HEK293 (cell line): ENCODE data around the gene CCNI.

Experiments
- CTCF ChIA-PET: fragments of 350-600 bp; formaldehyde crosslinking; extraction: SDS; loops from one replicate; lab custom pipeline; 2021; ENCODE audit warnings: antibody characterized with exemption; lab: Yijun Ruan, JAX
- POLR2A ChIA-PET: fragments of 300-600 bp; formaldehyde crosslinking; extraction: SDS; loops from one replicate; lab custom pipeline; 2020; ENCODE audit warnings: antibody characterized with exemption, inconsistent platforms; lab: Yijun Ruan, JAX
- H3K27ac ChIP-seq: fragments of 200-500 bp; sonication (Bioruptor generic); 2 replicates; pipeline ENCODE4 v1.5.1; 2014; ENCODE audit warnings: low read depth, low read length, control low read depth, inconsistent platforms; ENCODE audit errors: extremely low read depth
- H3K36me3 ChIP-seq, 2 experiments: fragments of 200-500 bp in 1 of 2; sonication (Bioruptor generic) in 1 of 2; 1 replicate in 1 of 2; 2 replicates in 1 of 2; pipeline ENCODE4 v1.5.1; 2014 to 2017; ENCODE audit warnings: inconsistent platforms in 2 of 2, low read length in 2 of 2; ENCODE audit not compliant: control insufficient read depth in 2 of 2, insufficient read depth in 1 of 2
- H3K4me1 ChIP-seq: fragments of 200-500 bp; sonication (Bioruptor generic); 2 replicates; pipeline ENCODE4 v1.5.1; 2014; ENCODE audit warnings: mild to moderate bottlenecking, low read length, inconsistent platforms; ENCODE audit not compliant: control insufficient read depth, insufficient read depth
- H3K4me3 ChIP-seq: 2 replicates; pipeline ENCODE4 v1.5.1; 2011; ENCODE audit warnings: low read depth, mild to moderate bottlenecking, control low read depth, low read length, moderate library complexity
- H3K9me3 ChIP-seq: fragments of 200-500 bp; sonication (Bioruptor generic); 2 replicates; pipeline ENCODE4 v1.5.1; 2014; ENCODE audit warnings: low read depth, low read length, inconsistent platforms; ENCODE audit not compliant: control insufficient read depth, insufficient read depth
- FEZF1 ChIP-seq: fragments of 450-650 bp; formaldehyde crosslinking; IDR thresholded peaks from 2 replicates; pipeline ENCODE4 v1.5.1; 2016; ENCODE audit warnings: missing biosample characterization, missing genetic modification characterization
- TRIM28 ChIP-seq: IDR thresholded peaks from 2 replicates; pipeline ENCODE4 v1.6.1; 2011; ENCODE audit warnings: low read length, control low read depth, borderline replicate concordance
- ZNF175 ChIP-seq: fragments of 450-650 bp; formaldehyde crosslinking; IDR thresholded peaks from 2 replicates; pipeline ENCODE4 v1.5.1; 2016; ENCODE audit warnings: missing biosample characterization, missing genetic modification characterization
- ZNF23 ChIP-seq: fragments of 450-650 bp; formaldehyde crosslinking; IDR thresholded peaks from 2 replicates; pipeline ENCODE4 v1.5.1; 2016; ENCODE audit warnings: missing biosample characterization, missing genetic modification characterization, borderline replicate concordance
- ZNF266 ChIP-seq: fragments of 450-650 bp; formaldehyde crosslinking; IDR thresholded peaks from 2 replicates; pipeline ENCODE4 v1.5.1; 2016; ENCODE audit warnings: missing biosample characterization, missing genetic modification characterization, low read depth
- ZNF292 ChIP-seq: fragments of 450-650 bp; formaldehyde crosslinking; IDR thresholded peaks from 2 replicates; pipeline ENCODE4 v1.5.1; 2016; ENCODE audit warnings: low read depth, missing biosample characterization, missing genetic modification characterization, borderline replicate concordance
- ZNF548 ChIP-seq: fragments of 450-650 bp; formaldehyde crosslinking; IDR thresholded peaks from 2 replicates; pipeline ENCODE4 v1.5.1; 2016; ENCODE audit warnings: missing biosample characterization, missing genetic modification characterization
- ZNF560 ChIP-seq: fragments of 450-650 bp; formaldehyde crosslinking; IDR thresholded peaks from 2 replicates; pipeline ENCODE4 v1.5.1; 2017; ENCODE audit warnings: missing biosample characterization, missing genetic modification characterization, borderline replicate concordance
- TF ChIP-seq, protein P1 (sequence below): fragments of 450-650 bp; formaldehyde crosslinking; IDR thresholded peaks from 2 replicates; pipeline ENCODE4 v1.5.1; 2016; ENCODE audit warnings: missing biosample characterization, missing genetic modification characterization, borderline replicate concordance
- TF ChIP-seq, protein P2 (sequence below): fragments of 450-650 bp; formaldehyde crosslinking; IDR thresholded peaks from 2 replicates; pipeline ENCODE4 v1.5.1; 2016; ENCODE audit warnings: missing biosample characterization, missing genetic modification characterization, low read depth
- TF ChIP-seq, protein P3 (sequence below): fragments of 450-650 bp; formaldehyde crosslinking; IDR thresholded peaks from 2 replicates; pipeline ENCODE4 v1.5.1; 2016; ENCODE audit warnings: missing biosample characterization, missing genetic modification characterization
- TF ChIP-seq, protein P4 (sequence below): fragments of 450-650 bp; formaldehyde crosslinking; IDR thresholded peaks from 2 replicates; pipeline ENCODE4 v1.5.1; 2016; ENCODE audit warnings: missing biosample characterization, missing genetic modification characterization
- TF ChIP-seq, protein P5 (sequence below): fragments of 450-650 bp; formaldehyde crosslinking; IDR thresholded peaks from 2 replicates; pipeline ENCODE4 v1.5.1; 2016; ENCODE audit warnings: missing biosample characterization, missing genetic modification characterization, borderline replicate concordance

Gene CCNI

DNA sequence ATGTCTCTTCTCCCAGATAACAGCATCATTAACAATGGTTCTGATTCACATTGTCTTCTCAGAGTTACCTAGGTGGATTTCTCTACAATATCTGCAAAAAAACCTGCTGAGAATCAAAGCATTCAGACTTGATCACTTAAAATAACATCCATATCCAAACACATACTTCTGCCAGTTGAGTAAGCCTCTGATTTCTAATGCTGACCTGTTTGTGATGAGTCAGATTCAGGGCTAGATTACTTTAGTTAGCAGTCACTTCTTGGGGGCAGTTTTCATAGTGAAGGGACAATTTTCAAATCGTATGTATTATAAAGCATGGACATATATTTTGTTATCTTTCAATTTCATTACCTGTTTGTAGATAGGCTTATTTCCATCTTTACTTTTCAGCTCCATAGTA, 35.5 kb downstream of the CCNI start:
- no peak overlapping the region for H3K4me3 ChIP-seq
- CTCF ChIA-PET: interaction anchor here (0.7 to 1.2 kb wide), 2 partner anchors 163 to 1126 kb away, joined by 3 read pairs; no protein-coding TSS in a partner anchor
- H3K36me3 ChIP-seq: peaks cover 0 to 35% of the 10 kb centered on the region in 2 experiments; a peak in 2 of 3 replicates
- POLR2A ChIA-PET: no interaction called here
- no peaks in the 10 kb centered on the region for H3K4me1 ChIP-seq
- TF ChIP-seq TRIM28: no peak
- TF ChIP-seq, protein P1, sequence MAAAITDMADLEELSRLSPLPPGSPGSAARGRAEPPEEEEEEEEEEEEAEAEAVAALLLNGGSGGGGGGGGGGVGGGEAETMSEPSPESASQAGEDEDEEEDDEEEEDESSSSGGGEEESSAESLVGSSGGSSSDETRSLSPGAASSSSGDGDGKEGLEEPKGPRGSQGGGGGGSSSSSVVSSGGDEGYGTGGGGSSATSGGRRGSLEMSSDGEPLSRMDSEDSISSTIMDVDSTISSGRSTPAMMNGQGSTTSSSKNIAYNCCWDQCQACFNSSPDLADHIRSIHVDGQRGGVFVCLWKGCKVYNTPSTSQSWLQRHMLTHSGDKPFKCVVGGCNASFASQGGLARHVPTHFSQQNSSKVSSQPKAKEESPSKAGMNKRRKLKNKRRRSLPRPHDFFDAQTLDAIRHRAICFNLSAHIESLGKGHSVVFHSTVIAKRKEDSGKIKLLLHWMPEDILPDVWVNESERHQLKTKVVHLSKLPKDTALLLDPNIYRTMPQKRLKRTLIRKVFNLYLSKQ (tag by site-specific recombination): no peak
- TF ChIP-seq, protein P2, sequence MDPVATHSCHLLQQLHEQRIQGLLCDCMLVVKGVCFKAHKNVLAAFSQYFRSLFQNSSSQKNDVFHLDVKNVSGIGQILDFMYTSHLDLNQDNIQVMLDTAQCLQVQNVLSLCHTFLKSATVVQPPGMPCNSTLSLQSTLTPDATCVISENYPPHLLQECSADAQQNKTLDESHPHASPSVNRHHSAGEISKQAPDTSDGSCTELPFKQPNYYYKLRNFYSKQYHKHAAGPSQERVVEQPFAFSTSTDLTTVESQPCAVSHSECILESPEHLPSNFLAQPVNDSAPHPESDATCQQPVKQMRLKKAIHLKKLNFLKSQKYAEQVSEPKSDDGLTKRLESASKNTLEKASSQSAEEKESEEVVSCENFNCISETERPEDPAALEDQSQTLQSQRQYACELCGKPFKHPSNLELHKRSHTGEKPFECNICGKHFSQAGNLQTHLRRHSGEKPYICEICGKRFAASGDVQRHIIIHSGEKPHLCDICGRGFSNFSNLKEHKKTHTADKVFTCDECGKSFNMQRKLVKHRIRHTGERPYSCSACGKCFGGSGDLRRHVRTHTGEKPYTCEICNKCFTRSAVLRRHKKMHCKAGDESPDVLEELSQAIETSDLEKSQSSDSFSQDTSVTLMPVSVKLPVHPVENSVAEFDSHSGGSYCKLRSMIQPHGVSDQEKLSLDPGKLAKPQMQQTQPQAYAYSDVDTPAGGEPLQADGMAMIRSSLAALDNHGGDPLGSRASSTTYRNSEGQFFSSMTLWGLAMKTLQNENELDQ (tag by site-specific recombination): no peak
- TF ChIP-seq ZNF560 (tag by site-specific recombination): no peak
- TF ChIP-seq ZNF292 (tag by site-specific recombination): no peak
- no peak for TF ChIP-seq ZNF266
- TF ChIP-seq ZNF23 (tag by site-specific recombination): no peak
- TF ChIP-seq, protein P3, sequence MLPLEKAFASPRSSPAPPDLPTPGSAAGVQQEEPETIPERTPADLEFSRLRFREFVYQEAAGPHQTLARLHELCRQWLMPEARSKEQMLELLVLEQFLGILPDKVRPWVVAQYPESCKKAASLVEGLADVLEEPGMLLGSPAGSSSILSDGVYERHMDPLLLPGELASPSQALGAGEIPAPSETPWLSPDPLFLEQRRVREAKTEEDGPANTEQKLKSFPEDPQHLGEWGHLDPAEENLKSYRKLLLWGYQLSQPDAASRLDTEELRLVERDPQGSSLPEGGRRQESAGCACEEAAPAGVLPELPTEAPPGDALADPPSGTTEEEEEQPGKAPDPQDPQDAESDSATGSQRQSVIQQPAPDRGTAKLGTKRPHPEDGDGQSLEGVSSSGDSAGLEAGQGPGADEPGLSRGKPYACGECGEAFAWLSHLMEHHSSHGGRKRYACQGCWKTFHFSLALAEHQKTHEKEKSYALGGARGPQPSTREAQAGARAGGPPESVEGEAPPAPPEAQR (tag by site-specific recombination): no peak
- TF ChIP-seq, protein P4, sequence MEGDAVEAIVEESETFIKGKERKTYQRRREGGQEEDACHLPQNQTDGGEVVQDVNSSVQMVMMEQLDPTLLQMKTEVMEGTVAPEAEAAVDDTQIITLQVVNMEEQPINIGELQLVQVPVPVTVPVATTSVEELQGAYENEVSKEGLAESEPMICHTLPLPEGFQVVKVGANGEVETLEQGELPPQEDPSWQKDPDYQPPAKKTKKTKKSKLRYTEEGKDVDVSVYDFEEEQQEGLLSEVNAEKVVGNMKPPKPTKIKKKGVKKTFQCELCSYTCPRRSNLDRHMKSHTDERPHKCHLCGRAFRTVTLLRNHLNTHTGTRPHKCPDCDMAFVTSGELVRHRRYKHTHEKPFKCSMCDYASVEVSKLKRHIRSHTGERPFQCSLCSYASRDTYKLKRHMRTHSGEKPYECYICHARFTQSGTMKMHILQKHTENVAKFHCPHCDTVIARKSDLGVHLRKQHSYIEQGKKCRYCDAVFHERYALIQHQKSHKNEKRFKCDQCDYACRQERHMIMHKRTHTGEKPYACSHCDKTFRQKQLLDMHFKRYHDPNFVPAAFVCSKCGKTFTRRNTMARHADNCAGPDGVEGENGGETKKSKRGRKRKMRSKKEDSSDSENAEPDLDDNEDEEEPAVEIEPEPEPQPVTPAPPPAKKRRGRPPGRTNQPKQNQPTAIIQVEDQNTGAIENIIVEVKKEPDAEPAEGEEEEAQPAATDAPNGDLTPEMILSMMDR (tag by site-specific recombination): no peak
- no peak for TF ChIP-seq ZNF548 (tag by site-specific recombination)
- no peak for TF ChIP-seq FEZF1 (tag by site-specific recombination)
- TF ChIP-seq ZNF175: no peak
- TF ChIP-seq, protein P5, sequence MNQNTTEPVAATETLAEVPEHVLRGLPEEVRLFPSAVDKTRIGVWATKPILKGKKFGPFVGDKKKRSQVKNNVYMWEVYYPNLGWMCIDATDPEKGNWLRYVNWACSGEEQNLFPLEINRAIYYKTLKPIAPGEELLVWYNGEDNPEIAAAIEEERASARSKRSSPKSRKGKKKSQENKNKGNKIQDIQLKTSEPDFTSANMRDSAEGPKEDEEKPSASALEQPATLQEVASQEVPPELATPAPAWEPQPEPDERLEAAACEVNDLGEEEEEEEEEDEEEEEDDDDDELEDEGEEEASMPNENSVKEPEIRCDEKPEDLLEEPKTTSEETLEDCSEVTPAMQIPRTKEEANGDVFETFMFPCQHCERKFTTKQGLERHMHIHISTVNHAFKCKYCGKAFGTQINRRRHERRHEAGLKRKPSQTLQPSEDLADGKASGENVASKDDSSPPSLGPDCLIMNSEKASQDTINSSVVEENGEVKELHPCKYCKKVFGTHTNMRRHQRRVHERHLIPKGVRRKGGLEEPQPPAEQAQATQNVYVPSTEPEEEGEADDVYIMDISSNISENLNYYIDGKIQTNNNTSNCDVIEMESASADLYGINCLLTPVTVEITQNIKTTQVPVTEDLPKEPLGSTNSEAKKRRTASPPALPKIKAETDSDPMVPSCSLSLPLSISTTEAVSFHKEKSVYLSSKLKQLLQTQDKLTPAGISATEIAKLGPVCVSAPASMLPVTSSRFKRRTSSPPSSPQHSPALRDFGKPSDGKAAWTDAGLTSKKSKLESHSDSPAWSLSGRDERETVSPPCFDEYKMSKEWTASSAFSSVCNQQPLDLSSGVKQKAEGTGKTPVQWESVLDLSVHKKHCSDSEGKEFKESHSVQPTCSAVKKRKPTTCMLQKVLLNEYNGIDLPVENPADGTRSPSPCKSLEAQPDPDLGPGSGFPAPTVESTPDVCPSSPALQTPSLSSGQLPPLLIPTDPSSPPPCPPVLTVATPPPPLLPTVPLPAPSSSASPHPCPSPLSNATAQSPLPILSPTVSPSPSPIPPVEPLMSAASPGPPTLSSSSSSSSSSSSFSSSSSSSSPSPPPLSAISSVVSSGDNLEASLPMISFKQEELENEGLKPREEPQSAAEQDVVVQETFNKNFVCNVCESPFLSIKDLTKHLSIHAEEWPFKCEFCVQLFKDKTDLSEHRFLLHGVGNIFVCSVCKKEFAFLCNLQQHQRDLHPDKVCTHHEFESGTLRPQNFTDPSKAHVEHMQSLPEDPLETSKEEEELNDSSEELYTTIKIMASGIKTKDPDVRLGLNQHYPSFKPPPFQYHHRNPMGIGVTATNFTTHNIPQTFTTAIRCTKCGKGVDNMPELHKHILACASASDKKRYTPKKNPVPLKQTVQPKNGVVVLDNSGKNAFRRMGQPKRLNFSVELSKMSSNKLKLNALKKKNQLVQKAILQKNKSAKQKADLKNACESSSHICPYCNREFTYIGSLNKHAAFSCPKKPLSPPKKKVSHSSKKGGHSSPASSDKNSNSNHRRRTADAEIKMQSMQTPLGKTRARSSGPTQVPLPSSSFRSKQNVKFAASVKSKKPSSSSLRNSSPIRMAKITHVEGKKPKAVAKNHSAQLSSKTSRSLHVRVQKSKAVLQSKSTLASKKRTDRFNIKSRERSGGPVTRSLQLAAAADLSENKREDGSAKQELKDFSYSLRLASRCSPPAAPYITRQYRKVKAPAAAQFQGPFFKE (tag by site-specific recombination): no peak
- no peaks in the 10 kb centered on the region for H3K9me3 ChIP-seq
- no peak overlapping the region for H3K27ac ChIP-seq
